ENCODE measurements around the gene PI16.

PI16 gene

DNA sequence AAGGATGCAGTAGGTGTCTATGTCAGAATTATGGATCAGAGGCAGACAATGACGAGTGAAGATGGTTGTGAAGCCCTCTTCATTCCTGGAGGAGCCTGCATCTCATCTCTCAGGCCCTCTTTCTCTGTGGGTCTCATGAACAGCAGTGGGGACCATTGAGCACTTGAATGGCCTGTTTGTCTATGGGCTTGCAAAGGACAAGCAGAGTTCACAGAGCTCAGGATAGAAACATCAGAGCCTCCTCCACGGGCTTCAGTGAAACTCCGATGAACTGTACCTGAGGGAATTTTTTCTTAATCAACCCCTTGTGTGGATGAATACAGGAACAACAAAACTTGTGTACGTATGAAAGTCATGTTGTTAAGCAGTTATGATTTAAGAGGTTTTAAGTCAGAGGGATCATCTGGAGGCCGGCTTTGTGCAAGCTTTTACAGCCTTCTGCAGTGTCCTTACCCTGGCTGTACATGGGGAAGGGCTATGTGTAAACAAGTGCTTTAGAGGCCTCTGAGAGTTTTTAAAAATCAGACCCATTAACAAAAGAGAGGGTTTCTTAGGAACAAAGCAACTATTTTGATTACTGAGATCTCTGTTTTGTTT lies 29.7 kb upstream of the PI16 start:
- TF ChIP-seq, protein P1, sequence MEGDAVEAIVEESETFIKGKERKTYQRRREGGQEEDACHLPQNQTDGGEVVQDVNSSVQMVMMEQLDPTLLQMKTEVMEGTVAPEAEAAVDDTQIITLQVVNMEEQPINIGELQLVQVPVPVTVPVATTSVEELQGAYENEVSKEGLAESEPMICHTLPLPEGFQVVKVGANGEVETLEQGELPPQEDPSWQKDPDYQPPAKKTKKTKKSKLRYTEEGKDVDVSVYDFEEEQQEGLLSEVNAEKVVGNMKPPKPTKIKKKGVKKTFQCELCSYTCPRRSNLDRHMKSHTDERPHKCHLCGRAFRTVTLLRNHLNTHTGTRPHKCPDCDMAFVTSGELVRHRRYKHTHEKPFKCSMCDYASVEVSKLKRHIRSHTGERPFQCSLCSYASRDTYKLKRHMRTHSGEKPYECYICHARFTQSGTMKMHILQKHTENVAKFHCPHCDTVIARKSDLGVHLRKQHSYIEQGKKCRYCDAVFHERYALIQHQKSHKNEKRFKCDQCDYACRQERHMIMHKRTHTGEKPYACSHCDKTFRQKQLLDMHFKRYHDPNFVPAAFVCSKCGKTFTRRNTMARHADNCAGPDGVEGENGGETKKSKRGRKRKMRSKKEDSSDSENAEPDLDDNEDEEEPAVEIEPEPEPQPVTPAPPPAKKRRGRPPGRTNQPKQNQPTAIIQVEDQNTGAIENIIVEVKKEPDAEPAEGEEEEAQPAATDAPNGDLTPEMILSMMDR (IDR thresholded peaks at IDR 0.05) = no peak
- Histone ChIP-seq H3K4me3 (ENCODE audit: low read depth in 1 of 2, low read length in 1 of 2) (no peak overlapping the region), H3K4me1 (ENCODE audit: control insufficient read depth in 1 of 2, insufficient read depth in 1 of 2, low read depth in 1 of 2, low read length in 1 of 2) (no peaks in the 10 kb centered on the region), H3K36me3 (peaks cover 78% of the 10 kb centered on the region), H3K27ac (no peak overlapping the region), H3K27me3 (no peaks in the 10 kb centered on the region), H3K9me3 (no peaks in the 10 kb centered on the region)

- H3K27me3 ChIP-seq = no peaks in the 10 kb centered on the region
- no peaks in the 10 kb centered on the region for H3K9me3 ChIP-seq
- TF ChIP-seq, protein P1 (IDR thresholded peaks at IDR 0.05) = no peak
- H3K36me3 ChIP-seq = peaks cover 69% of the 10 kb centered on the region
- H3K4me3 ChIP-seq (ENCODE audit: low read depth in 1 of 2, low read length in 1 of 2) = no peak overlapping the region
- H3K4me1 ChIP-seq (ENCODE audit: control insufficient read depth in 1 of 2, insufficient read depth in 1 of 2, low read depth in 1 of 2, low read length in 1 of 2) = no peaks in the 10 kb centered on the region
- H3K27ac ChIP-seq = no peak overlapping the region
These were observed 28.7 kb upstream of the PI16 start for GRCh38 chr6:36925809-36926208.

- Histone ChIP-seq H3K27ac (no peak overlapping the region), H3K9me3 (no peaks in the 10 kb centered on the region), H3K27me3 (no peaks in the 10 kb centered on the region), H3K4me3 (ENCODE audit: low read depth in 1 of 2, low read length in 1 of 2) (no peak overlapping the region), H3K36me3 (peaks cover 58% of the 10 kb centered on the region), H3K4me1 (ENCODE audit: control insufficient read depth in 1 of 2, insufficient read depth in 1 of 2, low read depth in 1 of 2, low read length in 1 of 2) (no peaks in the 10 kb centered on the region)
- TF ChIP-seq, protein P1 (IDR thresholded peaks at IDR 0.05) = no peak
These were observed 27.6 kb upstream of the PI16 start for GRCh38 chr6:36926708-36927513.

DNA sequence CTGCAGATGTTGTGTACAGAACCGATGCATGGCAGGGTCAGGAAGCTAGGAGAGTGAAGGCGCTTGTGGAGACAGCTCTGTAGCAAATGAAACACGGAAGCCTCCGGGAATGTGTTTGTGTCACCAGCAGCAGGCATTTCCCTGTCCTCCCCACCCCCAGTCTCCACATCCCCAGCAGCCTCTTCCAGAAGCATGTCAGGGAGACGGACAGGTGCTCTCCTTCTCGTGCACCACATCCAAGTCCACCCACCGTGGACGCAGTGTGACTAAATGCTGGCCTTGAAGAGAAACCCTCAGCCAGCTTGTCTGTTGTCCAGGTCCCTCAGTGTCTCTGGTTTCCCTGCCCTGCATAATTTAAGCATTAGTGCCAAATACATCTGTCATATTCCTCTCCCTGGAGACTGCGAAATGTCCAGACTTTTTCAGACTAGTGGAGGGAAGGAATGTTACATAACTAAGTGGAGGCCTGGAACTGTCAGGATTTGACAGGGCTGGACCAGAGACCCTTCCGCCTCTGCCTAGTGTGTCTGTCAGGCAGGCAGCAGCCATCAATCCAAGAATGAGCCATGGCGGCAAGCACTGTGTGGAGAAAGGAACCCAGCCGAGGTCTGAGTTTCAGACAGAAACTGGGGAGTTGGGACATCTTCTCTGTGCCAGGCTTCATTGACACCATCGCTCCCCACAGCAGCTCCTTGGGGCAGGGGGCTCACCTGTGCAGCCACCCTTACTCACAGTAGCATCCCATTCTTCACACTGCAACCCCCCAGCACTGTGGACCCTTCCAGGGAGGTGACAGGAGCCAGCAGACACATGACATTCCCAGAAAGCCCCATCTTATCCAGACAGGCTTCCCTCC lies 26.6 kb upstream of the PI16 start:
- Histone ChIP-seq H3K27me3 (peaks cover 5% of the 10 kb centered on the region), H3K27ac (no peak overlapping the region), H3K9me3 (no peaks in the 10 kb centered on the region), H3K4me3 (ENCODE audit: low read depth in 1 of 2, low read length in 1 of 2) (no peak overlapping the region), H3K4me1 (ENCODE audit: control insufficient read depth in 1 of 2, insufficient read depth in 1 of 2, low read depth in 1 of 2, low read length in 1 of 2) (no peaks in the 10 kb centered on the region), H3K36me3 (peaks cover 50% of the 10 kb centered on the region)
- TF ChIP-seq, protein P1 (IDR thresholded peaks at IDR 0.05) = no peak

DNA sequence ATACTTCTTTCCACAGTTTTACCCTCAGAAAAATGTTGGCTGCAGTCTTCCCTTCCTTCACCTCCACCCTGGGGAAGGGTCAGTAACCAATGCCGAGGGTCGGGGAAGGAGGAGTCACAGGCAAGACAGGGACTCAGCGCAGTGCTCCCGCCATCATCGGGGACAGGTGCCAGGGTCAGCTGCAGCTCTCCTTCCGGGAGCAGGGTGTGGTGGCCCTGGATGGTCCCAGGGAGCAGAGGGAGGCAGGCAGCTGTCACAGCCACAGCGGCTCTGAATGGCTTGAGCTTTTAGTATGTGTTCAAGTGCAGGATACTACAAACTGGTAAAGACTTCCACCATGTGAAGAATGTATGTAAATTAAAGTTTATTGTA lies 26.0 kb upstream of the PI16 start:
- TF ChIP-seq, protein P1 (IDR thresholded peaks at IDR 0.05) = no peak
- Histone ChIP-seq H3K36me3 (peaks cover 44% of the 10 kb centered on the region), H3K9me3 (no peaks in the 10 kb centered on the region), H3K4me3 (ENCODE audit: low read depth in 1 of 2, low read length in 1 of 2) (no peak overlapping the region), H3K4me1 (ENCODE audit: control insufficient read depth in 1 of 2, insufficient read depth in 1 of 2, low read depth in 1 of 2, low read length in 1 of 2) (no peaks in the 10 kb centered on the region), H3K27me3 (peaks cover 9% of the 10 kb centered on the region), H3K27ac (no peak overlapping the region)
